Heart right ventricle (tissue), 16 donors: ENCODE results near the gene RGN. TPM values are rescaled to one million over a fixed set of nuclear protein-coding genes. Genes with fewer than 3 reads are reported as not detected.

Source experiments
- ATAC-seq, 8 donors: fragments of 200-7000 bp; cut with Tn5 transposase; one replicate each; pipeline ENCODE4 v1.9.1; 2020; ENCODE audit warnings: mild to moderate bottlenecking in 8 of 8, moderate library complexity in 8 of 8, moderate number of reproducible peaks in 1 of 8
- DNase-seq, 2 donors: peaks; one replicate each; pipeline ENCODE4 v3.0.0-alpha.2; 2020
- H3K27ac ChIP-seq, 10 donors: fragments of 200-600 bp; sonication (generic) in 2 of 10; one replicate each; pipeline versions ENCODE4 v1.5.0 to v1.8.0; 2020 to 2022; ENCODE audit warnings: mild to moderate bottlenecking in 3 of 10
- H3K27me3 ChIP-seq, 7 donors: fragments of 200-600 bp; one replicate each; pipeline ENCODE4 v1.8.0; 2021 to 2022; ENCODE audit warnings: mild to moderate bottlenecking in 2 of 7
- H3K36me3 ChIP-seq, 9 donors: fragments of 200-600 bp; sonication (generic) in 1 of 9; one replicate each; pipeline versions ENCODE4 v1.5.0 to v1.8.0; 2020 to 2022; ENCODE audit warnings: mild to moderate bottlenecking in 2 of 9
- H3K4me1 ChIP-seq, 9 donors: fragments of 200-600 bp; sonication (generic) in 1 of 9; one replicate each; pipeline versions ENCODE4 v1.5.0 to v1.8.0; 2020 to 2022; ENCODE audit warnings: mild to moderate bottlenecking in 4 of 9
- H3K4me3 ChIP-seq, 10 donors: fragments of 200-600 bp; sonication (generic) in 2 of 10; one replicate each; pipeline versions ENCODE4 v1.5.0 to v1.8.0; 2020 to 2022; ENCODE audit warnings: mild to moderate bottlenecking in 7 of 10, moderate library complexity in 2 of 10
- H3K9me3 ChIP-seq, 11 donors: fragments of 200-600 bp in 10 of 11; sonication (generic) in 2 of 11; one replicate each; pipeline versions ENCODE4 v1.5.0 to v1.8.0; 2013 to 2022; ENCODE audit warnings: mild to moderate bottlenecking in 2 of 11, control low read depth in 1 of 11, moderate library complexity in 1 of 11
- WGBS, 2 donors: extraction: QIAGEN DNeasy Blood & Tissue Kit; methylation state at CpG; one replicate each; pipeline ENCODE4 v1.1.7; 2013; ENCODE audit warnings: inconsistent platforms in 1 of 2; 5-methylcytosine and 5-hydroxymethylcytosine counted together
- intact Hi-C, 10 donors: fragments of 100-400 bp; cut with DNase I; formaldehyde crosslinking; loops; one replicate each; pipeline versions ENCODE4 v1.11.1 to v1.14.2; 2022
- long read RNA-seq, 3 donors: library from polyadenylated mRNA; unstranded; transcript quantifications; one replicate each; pipeline ENCODE4 v2.0.0, GENCODE V29; 2020 to 2021
- polyA plus RNA-seq, 2 donors: library from polyadenylated mRNA; stranded (reverse); fragments of 200-250 nt; gene quantifications; one replicate each; pipeline ENCODE4 v1.2.3, GENCODE V29; 2013
- total RNA-seq, 10 donors: library from RNA; stranded (reverse); fragmentation: NEBNext Ultra II Directional in 3 of 10; extraction: Animal tissue kit (Norgen Biotek cat#: 25700) in 3 of 10; gene quantifications; one replicate each; pipeline versions ENCODE4 v1.2.1 to v1.2.4, GENCODE V29; 2021 to 2023
- TF ChIP-seq, protein P1 (sequence below), 9 donors: fragments of 200-600 bp; sonication (generic) in 2 of 9; IDR thresholded peaks; one replicate each; pipeline versions ENCODE4 v1.5.0 to v1.8.0; 2021 to 2022; ENCODE audit warnings: antibody characterized with exemption in 9 of 9, mild to moderate bottlenecking in 5 of 9, moderate library complexity in 1 of 9
- donor health status: Arrhythmogenic right ventricular cardiomyopathy.
- donor health status: ischemic (EF 13 %, LVEDD 7.1; RV severe dilation, severe dysfunction).
- donor health status: healthy with polysubstance abuse.
- donor health status: DM: no; HTN: yes; CAD: no.
- donor health status: DM: no; HTN: no; CAD: no.
- donor health status: ischemic (EF 25% LVEDD 6.9; RV normal size, moderate dysfunction).
- donor health status: ischemic (EF 25% LVEDD 5.7; RV mildly dilated, moderate dysfunction).
- donor health status: healthy.
- donor health status: DM: yes; HTN: yes; CAD: no.
- donor health status: Ischemic cardiomyopathy.
- donor health status: ischemic (EF 35%, LVEDD 5.7; RV mildly dilated, moderate dysfunction).
- donor health status: nonischemic (EF 11% LVEDD 7.7; RV severe dilation, severe dysfunction).
- donor health status: DM: yes; HTN: yes; CAD: no.
- donor health status: PGD.
- donor health status: ischemic (EF 29% LVEDD 5.4; RV normal size, mild dysfunction).
- donor health status: nonischemic (EF 23%, LVEDD 6.1; RV moderate dilation, normal function).

The RGN gene
- 10 to 100 TPM; 15.8 to 29.2 (median 23.8) TPM for total RNA-seq
- polyA plus RNA-seq: 10 to 100 TPM in 1 of 2 donors, 1 to 10 TPM in 1; 2.1 to 10.5 TPM
- long read RNA-seq, donor 1, transcript RGN-203 (8 exons, 2,257 nt): minor isoform, 5 of 26 reads
- long read RNA-seq, donor 1, transcript RGN-202 (7 exons, 1,611 nt): major isoform, 13 of 26 reads
- long read RNA-seq, donor 1, partial matches to known transcripts: 5 of 26 reads
- long read RNA-seq, donor 1, other reads (novel, unspliced or antisense): 3 of 26 reads
- long read RNA-seq, donor 2, transcript RGN-202 (7 exons, 1,611 nt): major isoform, 17 of 39 reads
- long read RNA-seq, donor 2, transcript RGN-203 (8 exons, 2,257 nt): minor isoform, 6 of 39 reads
- long read RNA-seq, donor 2, partial matches to known transcripts: 10 of 39 reads
- long read RNA-seq, donor 2, other reads (novel, unspliced or antisense): 6 of 39 reads
- long read RNA-seq, donor 3, transcript RGN-202 (7 exons, 1,611 nt): major isoform, 12 of 30 reads
- long read RNA-seq, donor 3, partial matches to known transcripts: 2 of 30 reads
- long read RNA-seq, donor 3, other reads (novel, unspliced or antisense): 9 of 30 reads

DNA sequence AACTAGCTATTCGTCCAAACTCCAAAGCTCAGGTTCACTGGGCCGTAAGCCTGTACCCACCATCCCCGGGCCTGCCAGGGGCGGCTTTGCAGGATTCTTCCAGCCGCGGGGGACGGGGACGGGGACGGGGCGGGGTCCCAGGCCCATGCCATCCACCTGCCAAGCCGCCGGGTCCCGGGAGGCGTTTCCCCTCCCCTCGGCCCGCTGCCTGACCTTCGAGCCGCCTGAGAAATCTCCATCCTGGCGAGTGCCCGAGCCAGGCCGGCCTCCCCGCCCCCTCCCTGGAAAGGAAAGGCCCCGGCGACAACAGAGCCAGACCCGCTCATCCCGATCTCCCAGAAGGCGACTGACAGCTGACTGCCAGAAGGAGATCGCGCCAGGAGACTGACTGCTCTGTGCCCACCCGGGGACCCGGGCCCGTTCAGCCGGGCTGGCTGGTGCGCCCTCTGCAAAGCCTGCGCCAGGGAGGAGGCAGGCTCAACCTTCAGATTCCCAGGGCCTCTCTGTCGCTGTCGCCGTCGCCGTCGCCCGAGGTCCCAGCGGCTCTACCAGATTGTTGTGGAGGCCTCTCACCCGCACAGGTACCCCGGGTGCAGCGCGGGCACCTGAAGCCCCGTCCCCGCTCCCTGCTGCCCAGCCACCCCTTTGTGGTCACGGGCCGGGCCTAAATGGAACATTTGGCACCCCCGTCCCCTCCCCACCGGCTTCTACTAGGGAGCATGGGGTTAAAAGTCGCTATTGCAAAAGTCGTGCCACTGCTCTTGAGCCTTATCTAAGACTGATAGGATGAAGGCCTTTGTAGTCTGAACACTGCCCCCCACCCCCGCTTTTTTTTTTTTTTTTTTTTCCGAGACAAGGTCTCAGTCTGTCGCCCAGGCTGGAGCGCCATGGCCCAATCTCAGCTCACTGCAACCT lies at the start of gene RGN:
RGN (plus strand) TSS at position 315 of the 915 bp plus-strand sequence. CDS start 2,702 bp downstream, outside the sequence.
- H3K27me3 ChIP-seq: peaks cover 0 to 38% (median 0%) of the 10 kb centered on the region in 7 donors
- H3K9me3 ChIP-seq: no peaks in the 10 kb centered on the region
- TF ChIP-seq, protein P1, sequence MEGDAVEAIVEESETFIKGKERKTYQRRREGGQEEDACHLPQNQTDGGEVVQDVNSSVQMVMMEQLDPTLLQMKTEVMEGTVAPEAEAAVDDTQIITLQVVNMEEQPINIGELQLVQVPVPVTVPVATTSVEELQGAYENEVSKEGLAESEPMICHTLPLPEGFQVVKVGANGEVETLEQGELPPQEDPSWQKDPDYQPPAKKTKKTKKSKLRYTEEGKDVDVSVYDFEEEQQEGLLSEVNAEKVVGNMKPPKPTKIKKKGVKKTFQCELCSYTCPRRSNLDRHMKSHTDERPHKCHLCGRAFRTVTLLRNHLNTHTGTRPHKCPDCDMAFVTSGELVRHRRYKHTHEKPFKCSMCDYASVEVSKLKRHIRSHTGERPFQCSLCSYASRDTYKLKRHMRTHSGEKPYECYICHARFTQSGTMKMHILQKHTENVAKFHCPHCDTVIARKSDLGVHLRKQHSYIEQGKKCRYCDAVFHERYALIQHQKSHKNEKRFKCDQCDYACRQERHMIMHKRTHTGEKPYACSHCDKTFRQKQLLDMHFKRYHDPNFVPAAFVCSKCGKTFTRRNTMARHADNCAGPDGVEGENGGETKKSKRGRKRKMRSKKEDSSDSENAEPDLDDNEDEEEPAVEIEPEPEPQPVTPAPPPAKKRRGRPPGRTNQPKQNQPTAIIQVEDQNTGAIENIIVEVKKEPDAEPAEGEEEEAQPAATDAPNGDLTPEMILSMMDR (IDR thresholded peaks at IDR 0.05): no peak
- intact Hi-C loops: no loop called here
- no peaks in the 10 kb centered on the region for H3K4me1 ChIP-seq
- DNase-seq (peak in 1 of 2 donors; percentile 50), ATAC-seq (peak; percentile 55 to 82 (median 78))
- WGBS, 2 donors: 16 to 27% methylated on average over 23 to 54 of the region's 59 CpGs
- peak within 1 kb of the TSS in 9 of 10 donors; percentile 23 to 79 (median 68) for H3K27ac ChIP-seq
- H3K4me3 ChIP-seq: peak within 1 kb of the TSS in 9 of 10 donors; percentile 40 to 59 (median 52)
- no peaks in the 10 kb centered on the region for H3K36me3 ChIP-seq

DNA sequence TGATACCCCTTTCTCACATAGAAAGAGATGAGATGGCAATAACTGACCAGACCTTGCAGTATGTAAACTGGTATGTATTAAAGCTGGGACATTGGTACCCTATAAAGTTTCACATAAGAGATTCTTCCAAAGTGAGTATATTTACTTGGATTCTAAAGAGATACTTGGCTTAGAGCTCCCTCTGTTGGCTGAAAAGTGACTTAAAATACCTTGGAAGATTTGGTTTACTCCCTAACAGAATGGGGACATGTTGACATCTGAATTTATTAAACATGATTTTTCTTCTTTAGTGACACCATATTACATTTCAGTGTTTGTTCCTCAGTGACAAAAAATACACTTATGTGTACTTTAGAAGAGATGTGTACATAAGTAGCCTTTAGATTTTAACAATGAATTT lies 47.9 kb upstream of the RGN start:
- no peaks in the 10 kb centered on the region for H3K9me3 ChIP-seq
- peaks cover 0 to 51% (median 0%) of the 10 kb centered on the region in 7 donors for H3K27me3 ChIP-seq
- no peak overlapping the region for H3K4me3 ChIP-seq
- intact Hi-C loops: loop anchor here in 5 of 10 donors (1.0 to 10.0 kb wide), 5 partner anchors 126 to 276 kb away; partner anchors contain the start of gene SLC9A7 (in 3 of the 5)
- TF ChIP-seq, protein P1 (IDR thresholded peaks at IDR 0.05): peak; percentile 24 to 73 (median 59)
- H3K4me1 ChIP-seq: no peaks in the 10 kb centered on the region
- peaks cover 0 to 23% (median 0%) of the 10 kb centered on the region in 9 donors for H3K36me3 ChIP-seq
- no peak overlapping the region for H3K27ac ChIP-seq
- DNase-seq (peak in 1 of 2 donors; percentile 32), ATAC-seq (peak in 1 of 8 donors; percentile 33)

DNA sequence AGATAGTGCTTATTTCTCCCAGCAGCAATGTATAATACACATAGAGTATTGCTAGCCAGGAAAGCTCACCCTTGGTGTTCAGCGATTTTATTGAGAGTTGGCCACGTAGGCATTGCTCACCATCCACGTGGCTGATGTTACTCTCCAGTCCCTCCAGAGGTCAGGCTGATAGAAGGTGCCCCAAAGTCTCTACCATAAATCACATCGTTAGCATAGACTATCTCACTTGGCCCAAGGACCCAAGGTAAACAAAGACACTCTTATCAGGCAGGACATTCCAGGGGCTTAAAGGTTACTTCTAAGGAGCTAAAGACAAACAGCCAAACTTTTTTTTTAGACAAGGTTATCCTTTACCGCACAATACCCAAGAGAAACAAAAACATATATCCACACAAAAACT lies 30.3 kb upstream of the RGN start:
- no peak for DNase-seq
- H3K4me3 ChIP-seq: no peak overlapping the region
- intact Hi-C loops: no loop called here
- WGBS, 2 donors: 46 to 53% methylated on average over 5 of the region's 5 CpGs
- ATAC-seq: no peak
- H3K9me3 ChIP-seq: peaks cover 0 to 6% (median 0%) of the 10 kb centered on the region in 11 donors
- H3K36me3 ChIP-seq: no peaks in the 10 kb centered on the region
- no peak overlapping the region for H3K27ac ChIP-seq
- H3K27me3 ChIP-seq: peaks cover 0 to 19% (median 0%) of the 10 kb centered on the region in 7 donors
- TF ChIP-seq, protein P1 (IDR thresholded peaks at IDR 0.05): no peak
- H3K4me1 ChIP-seq: no peaks in the 10 kb centered on the region
